K562 (cell line): ENCODE measurements around the gene CTXN3. TPM values are rescaled to one million over a fixed set of nuclear protein-coding genes. Genes with fewer than 3 reads are reported as not detected.

Experiments used
- ATAC-seq: fragments of 200-7000 bp; cut with Tn5 transposase; 3 replicates; pipeline ENCODE4 v1.9.1; 2020; ENCODE audit warnings: moderate library complexity
- BruUV-seq: library from RNA; stranded (reverse); fragments of 400-500 nt; replicated peaks from 2 replicates; lab custom pipeline; 2021; lab: Mats Ljungman, UMichigan
- CTCF ChIA-PET: fragments of 300-600 bp; formaldehyde crosslinking; extraction: SDS; loops from one replicate; lab custom pipeline; 2021; ENCODE audit warnings: low intra/inter-chr PET ratio; lab: Yijun Ruan, JAX
- POLR2A ChIA-PET: fragments of 300-600, 350-650 bp; sonication (Branson Sonifier 250); formaldehyde crosslinking; extraction: SDS; loops from one replicate; lab custom pipeline; 2021; ENCODE audit warnings: antibody characterized with exemption, inconsistent platforms; lab: Yijun Ruan, JAX
- DNase-seq, 4 experiments: peaks; one replicate each; pipeline versions ENCODE4 v3.0.0 to v3.0.0-alpha.2; 2011 to 2018; ENCODE audit warnings: low spot score in 3 of 4, mixed read lengths in 3 of 4; ENCODE audit errors: extremely low read depth in 1 of 4
- FAIRE-seq: peaks from 2 replicates; lab custom pipeline; 2011; peaks lifted over from hg19 to GRCh38; lab: Jason Lieb, UNC
- H2AFZ ChIP-seq: 2 replicates; pipeline ENCODE4 v1.6.0; 2011; ENCODE audit warnings: low read depth, low read length, control low read depth, inconsistent platforms
- H3K27ac ChIP-seq: fragments of 200-600 bp; 3 replicates; pipeline ENCODE4 v1.8.0; 2011; ENCODE audit warnings: low read depth, mild to moderate bottlenecking, control low read depth, inconsistent platforms, low read length, moderate library complexity, mixed read lengths; ENCODE audit errors: extremely low read depth
- H3K27me3 ChIP-seq, 2 experiments: fragments of 300-600 bp in 1 of 2; 2 replicates in 1 of 2; 3 replicates in 1 of 2; pipeline versions ENCODE4 v1.6.0 to v1.8.0; 2011; ENCODE audit warnings: inconsistent platforms in 2 of 2, low read length in 2 of 2, mild to moderate bottlenecking in 1 of 2, mixed read lengths in 1 of 2, moderate library complexity in 1 of 2; ENCODE audit not compliant: control insufficient read depth in 2 of 2, insufficient read depth in 2 of 2
- H3K36me3 ChIP-seq: fragments of 300-600 bp; 3 replicates; pipeline ENCODE4 v1.8.0; 2011; ENCODE audit warnings: mild to moderate bottlenecking, low read length, inconsistent platforms; ENCODE audit not compliant: control insufficient read depth, insufficient read depth
- H3K4me1 ChIP-seq, 2 experiments: fragments of 200-600 bp in 1 of 2; replicated peaks in 1 of 2; 2 replicates in 1 of 2; 3 replicates in 1 of 2; pipeline versions ENCODE4 v1.5.1 to v1.8.0; 2011; ENCODE audit warnings: inconsistent platforms in 2 of 2, low read length in 2 of 2, mild to moderate bottlenecking in 1 of 2, mixed read lengths in 1 of 2, moderate library complexity in 1 of 2; ENCODE audit not compliant: control insufficient read depth in 2 of 2, insufficient read depth in 2 of 2
- H3K4me2 ChIP-seq: 2 replicates; pipeline ENCODE4 v1.6.1; 2011; ENCODE audit warnings: low read length, control low read depth, inconsistent platforms, mixed read lengths; ENCODE audit not compliant: insufficient read depth
- H3K4me3 ChIP-seq: fragments of 200-600 bp; sonication (generic), shearing (Covaris generic); 2 replicates; pipeline ENCODE4 v1.5.1; 2016; ENCODE audit warnings: control low read depth, inconsistent platforms
- H3K79me2 ChIP-seq: fragments of 200-600 bp; 3 replicates; pipeline ENCODE4 v1.8.0; 2011; ENCODE audit warnings: low read length, inconsistent platforms; ENCODE audit not compliant: control insufficient read depth, insufficient read depth
- H3K9ac ChIP-seq, 2 experiments: 2 replicates each; pipeline versions ENCODE4 v1.6.0 to v1.6.1; 2011; ENCODE audit warnings: low read depth in 2 of 2, low read length in 2 of 2, control low read depth in 1 of 2, inconsistent platforms in 1 of 2, mild to moderate bottlenecking in 1 of 2, mixed read lengths in 1 of 2; ENCODE audit not compliant: insufficient read depth in 1 of 2
- H3K9me1 ChIP-seq: one replicate; pipeline ENCODE4 v1.6.0; 2011; ENCODE audit warnings: inconsistent platforms, mild to moderate bottlenecking, low read length, moderate library complexity; ENCODE audit not compliant: control insufficient read depth, insufficient read depth
- H3K9me3 ChIP-seq: replicated peaks from 2 replicates; pipeline ENCODE4 v1.5.1; 2011; ENCODE audit warnings: low read depth, low read length, inconsistent platforms; ENCODE audit not compliant: control insufficient read depth, insufficient read depth
- H4K20me1 ChIP-seq: replicated peaks from 2 replicates; pipeline ENCODE4 v1.6.1; 2011; ENCODE audit warnings: low read length, inconsistent platforms, mixed read lengths; ENCODE audit not compliant: control insufficient read depth, insufficient read depth
- DPF2 ChIP-seq: fragments of 450-650 bp; IDR thresholded peaks from 2 replicates; pipeline ENCODE4 v1.6.1; 2016
- RREB1 ChIP-seq: fragments of 250-450 bp; sonication (Bioruptor Pico); IDR thresholded peaks from 2 replicates; pipeline ENCODE4 v1.4.0; 2020
- ZNF668 ChIP-seq: fragments of 250-450 bp; sonication (Bioruptor Pico); IDR thresholded peaks from 2 replicates; pipeline ENCODE4 v1.8.0; 2022; ENCODE audit warnings: mild to moderate bottlenecking, inconsistent platforms
- WGBS: fragments of 100-300 bp; shearing (Covaris generic); methylation state at CpG from one replicate; pipeline ENCODE4 v1.1.6; 2016; ENCODE audit warnings: low coverage, mixed read lengths; ENCODE audit not compliant: insufficient coverage; ENCODE audit errors: missing lambda C conversion rate; 5-methylcytosine and 5-hydroxymethylcytosine counted together
- in situ Hi-C: fragments of 300-500 bp; cut with MboI; formaldehyde crosslinking; loops from 4 replicates; pipeline ENCODE4 v1.15.0; 2018; ENCODE audit warnings: inconsistent platforms, mixed read lengths
- intact Hi-C: fragments of 100-400 bp; cut with micrococcal nuclease; formaldehyde crosslinking; loops from 2 replicates; pipeline ENCODE4 v1.14.2; 2022
- polyA plus RNA-seq, 8 experiments: library from polyadenylated mRNA; depleted of rRNA in 4 of 8; stranded (reverse) in 5 of 8; unstranded in 3 of 8; fragments of >200 nt; fragmentation: Nextera tagmentation in 2 of 8; fragmentation: Illumina TruSeq in 1 of 8; extraction: Ambion mirVana in 2 of 8; extraction: Trizol in 1 of 8; gene quantifications; 2 replicates each; pipeline versions ENCODE4 v1.2.1 to v1.2.3, GENCODE V29; 2011 to 2014; ENCODE audit warnings: inconsistent platforms in 1 of 8, missing spikeins in 1 of 8
- total RNA-seq, 7 experiments: library from RNA; depleted of rRNA in 6 of 7; stranded (reverse); fragments of >200 nt in 6 of 7; fragmentation: Illumina TruSeq in 2 of 7; extraction: Trizol in 2 of 7; gene quantifications; 2 replicates each; pipeline versions ENCODE4 v1.2.1 to v1.2.3, GENCODE V29; 2011 to 2021; ENCODE audit warnings: low replicate concordance in 1 of 7

CTXN3 gene
- total and polyA plus RNA-seq, 9 of the 15 experiments (the other 6 are each of a cell fraction or from before 2014, with no cell fraction given): not detected

GRCh38 chr5:127702434-127702833 is 53.6 kb downstream of the CTXN3 start:
- POLR2A ChIA-PET: no interaction called here
- in situ Hi-C loops: no loop called here
- FAIRE-seq: no peak
- no peaks in the 10 kb centered on the region for H3K79me2 ChIP-seq
- no peak overlapping the region for H3K4me3 ChIP-seq
- 7% methylated on average over 2 of the region's 2 CpGs for WGBS
- no TSS peak for BruUV-seq
- no peak overlapping the region for H3K4me2 ChIP-seq
- DNase-seq: no peak
- no peaks in the 10 kb centered on the region for H4K20me1 ChIP-seq
- H3K9ac ChIP-seq: no peak overlapping the region
- no peaks in the 10 kb centered on the region for H3K36me3 ChIP-seq
- TF ChIP-seq DPF2 (no peak), RREB1 (CRISPR knock-in tag) (no peak), ZNF668 (CRISPR knock-in tag) (no peak)
- TF ChIP-seq, all 486 proteins: peak for 0
- Histone ChIP-seq H3K9me1 (no peaks in the 10 kb centered on the region), H3K27me3 (no peaks in the 10 kb centered on the region; a peak in 1 of 5 replicates), H3K27ac (no peak overlapping the region), H2AFZ (peak overlapping the region; percentile 33; the same call in 1 of the 2 replicates), H3K4me1 (no peaks in the 10 kb centered on the region), H3K9me3 (no peaks in the 10 kb centered on the region)
- intact Hi-C loops: no loop called here
- ATAC-seq: no peak
- CTCF ChIA-PET: no interaction called here
